WTC11 (cell line): ENCODE data around the gene LRRC38. TPM values are rescaled to one million over a fixed set of nuclear protein-coding genes. Genes with fewer than 3 reads are reported as not detected.
A peak's percentile ranks its signal among the peaks of the same experiment; 100 is the strongest.

ENCODE experiments used
- ATAC-seq: fragments of 200-7000 bp; cut with Tn5 transposase; 2 replicates; pipeline ENCODE4 v1.10.0; 2021; ENCODE audit warnings: mild to moderate bottlenecking, moderate library complexity
- CTCF ChIA-PET: fragments of 300-600 bp; sonication (Branson Sonifier 250); formaldehyde crosslinking; loops from one replicate; lab custom pipeline; 2021; ENCODE audit warnings: antibody characterized with exemption; lab: Charles Lee
- POLR2A ChIA-PET: fragments of 350-600 bp; sonication (Branson Sonifier 250); formaldehyde crosslinking; loops from one replicate; lab custom pipeline; 2021; ENCODE audit warnings: antibody characterized with exemption; lab: Charles Lee
- DNase-seq: peaks from one replicate; pipeline ENCODE4 v3.0.0; 2021; ENCODE audit warnings: low spot score
- H3K27ac Mint-ChIP-seq: 2 replicates; pipeline ENCODE4 v1.8.0; 2021; ENCODE audit warnings: mixed read lengths
- H3K27me3 Mint-ChIP-seq: 2 replicates; pipeline ENCODE4 v1.8.0; 2021; ENCODE audit warnings: low read depth, mild to moderate bottlenecking, moderate library complexity, mixed read lengths
- H3K36me3 Mint-ChIP-seq: 2 replicates; pipeline ENCODE4 v1.8.0; 2021; ENCODE audit warnings: mixed read lengths
- H3K4me1 Mint-ChIP-seq: 2 replicates; pipeline ENCODE4 v1.8.0; 2022; ENCODE audit warnings: mixed read lengths
- H3K4me3 Mint-ChIP-seq: 2 replicates; pipeline ENCODE4 v1.8.0; 2021; ENCODE audit warnings: mild to moderate bottlenecking, moderate library complexity, mixed read lengths
- H3K9me3 Mint-ChIP-seq: 2 replicates; pipeline ENCODE4 v1.8.0; 2021; ENCODE audit warnings: mixed read lengths
- ATF1 ChIP-seq: sonication (generic); formaldehyde crosslinking; IDR thresholded peaks from 2 replicates; pipeline ENCODE4 v1.8.1; 2023; ENCODE audit warnings: mild to moderate bottlenecking, moderate library complexity, missing genetic modification reagents
- EMX1 ChIP-seq: fragments of 250-450 bp; sonication (Bioruptor Pico); IDR thresholded peaks from 2 replicates; pipeline ENCODE4 v1.8.0; 2021; ENCODE audit warnings: mild to moderate bottlenecking
- GTF2I ChIP-seq: fragments of 250-450 bp; sonication (Bioruptor Pico); conservative IDR thresholded peaks from 2 replicates; pipeline ENCODE4 v1.4.0; 2021; ENCODE audit warnings: mild to moderate bottlenecking
- HMGA2 ChIP-seq: fragments of 250-450 bp; sonication (Bioruptor Pico); IDR thresholded peaks from 2 replicates; pipeline ENCODE4 v1.4.0; 2021; ENCODE audit warnings: mild to moderate bottlenecking, moderate library complexity
- IRF2 ChIP-seq: sonication (generic); formaldehyde crosslinking; IDR thresholded peaks from 2 replicates; pipeline ENCODE4 v1.8.0; 2022; ENCODE audit warnings: low read depth, missing genetic modification reagents, borderline replicate concordance
- JUN ChIP-seq: sonication (generic); formaldehyde crosslinking; IDR thresholded peaks from 2 replicates; pipeline ENCODE4 v1.8.0; 2023; ENCODE audit warnings: mild to moderate bottlenecking, missing genetic modification reagents
- KAT7 ChIP-seq: sonication (generic); formaldehyde crosslinking; IDR thresholded peaks from 2 replicates; pipeline ENCODE4 v1.8.1; 2023; ENCODE audit warnings: missing genetic modification reagents, mild to moderate bottlenecking, borderline replicate concordance
- NR1H2 ChIP-seq: sonication (generic); formaldehyde crosslinking; IDR thresholded peaks from 2 replicates; pipeline ENCODE4 v1.9.0; 2021; ENCODE audit warnings: mild to moderate bottlenecking, moderate library complexity, missing genetic modification reagents
- RORB ChIP-seq: fragments of 250-450 bp; sonication (Bioruptor Pico); IDR thresholded peaks from 2 replicates; pipeline ENCODE4 v1.9.0; 2021; ENCODE audit warnings: mild to moderate bottlenecking
- SMAD3 ChIP-seq: sonication (generic); formaldehyde crosslinking; IDR thresholded peaks from 2 replicates; pipeline ENCODE4 v1.8.0; 2022; ENCODE audit warnings: missing genetic modification reagents, mild to moderate bottlenecking, borderline replicate concordance
- SMAD4 ChIP-seq: sonication (generic); formaldehyde crosslinking; IDR thresholded peaks from 2 replicates; pipeline ENCODE4 v1.8.0; 2022; ENCODE audit warnings: mild to moderate bottlenecking, missing genetic modification reagents
- SOX15 ChIP-seq: fragments of 250-450 bp; sonication (Bioruptor Pico); IDR thresholded peaks from 2 replicates; pipeline ENCODE4 v1.9.0; 2021; ENCODE audit warnings: mild to moderate bottlenecking
- ZBTB21 ChIP-seq: sonication (generic); formaldehyde crosslinking; IDR thresholded peaks from 2 replicates; pipeline ENCODE4 v1.8.1; 2023; ENCODE audit warnings: mild to moderate bottlenecking, missing genetic modification reagents, borderline replicate concordance
- ZNF263 ChIP-seq: sonication (generic); formaldehyde crosslinking; IDR thresholded peaks from 2 replicates; pipeline ENCODE4 v1.8.1; 2022; ENCODE audit warnings: low read depth, mild to moderate bottlenecking, moderate library complexity, missing genetic modification reagents
- ZNF317 ChIP-seq: sonication (generic); formaldehyde crosslinking; IDR thresholded peaks from 2 replicates; pipeline ENCODE4 v1.8.1; 2023; ENCODE audit warnings: low read depth, mild to moderate bottlenecking, moderate library complexity, missing genetic modification reagents, borderline replicate concordance
- ZNF423 ChIP-seq: fragments of 250-450 bp; sonication (Bioruptor Pico); IDR thresholded peaks from 2 replicates; pipeline ENCODE4 v2.1.2; 2022; ENCODE audit warnings: mild to moderate bottlenecking, moderate library complexity
- total RNA-seq: library from RNA; stranded (reverse); gene quantifications from 3 replicates; pipeline ENCODE4 v1.2.3, GENCODE V29; 2021
- TF ChIP-seq, protein P1 (sequence below): sonication (generic); formaldehyde crosslinking; IDR thresholded peaks from 2 replicates; pipeline ENCODE4 v1.8.1; 2022; ENCODE audit warnings: mild to moderate bottlenecking, moderate library complexity, missing genetic modification reagents
- TF ChIP-seq, protein P2 (sequence below): fragments of 250-450 bp; sonication (Bioruptor Pico); IDR thresholded peaks from 2 replicates; pipeline ENCODE4 v1.9.0; 2021; ENCODE audit warnings: mild to moderate bottlenecking
- TF ChIP-seq, protein P3 (sequence below): sonication (generic); formaldehyde crosslinking; IDR thresholded peaks from 2 replicates; pipeline ENCODE4 v1.8.0; 2022; ENCODE audit warnings: mild to moderate bottlenecking, missing genetic modification reagents
- TF ChIP-seq, protein P4 (sequence below): fragments of 250-450 bp; sonication (Bioruptor Pico); conservative IDR thresholded peaks from 2 replicates; pipeline ENCODE4 v1.9.0; 2021; ENCODE audit warnings: mild to moderate bottlenecking
- TF ChIP-seq, protein P5 (sequence below): fragments of 250-450 bp; sonication (Bioruptor Pico); IDR thresholded peaks from 2 replicates; pipeline ENCODE4 v1.9.0; 2021; ENCODE audit warnings: moderate library complexity, mild to moderate bottlenecking, inconsistent platforms, borderline replicate concordance
- TF ChIP-seq, protein P6 (sequence below): sonication (generic); formaldehyde crosslinking; IDR thresholded peaks from 2 replicates; pipeline ENCODE4 v1.8.1; 2022; ENCODE audit warnings: missing genetic modification reagents, borderline replicate concordance

Gene LRRC38
- total RNA-seq, 1 experiment from 2014 or later, result 0.15 TPM

DNA sequence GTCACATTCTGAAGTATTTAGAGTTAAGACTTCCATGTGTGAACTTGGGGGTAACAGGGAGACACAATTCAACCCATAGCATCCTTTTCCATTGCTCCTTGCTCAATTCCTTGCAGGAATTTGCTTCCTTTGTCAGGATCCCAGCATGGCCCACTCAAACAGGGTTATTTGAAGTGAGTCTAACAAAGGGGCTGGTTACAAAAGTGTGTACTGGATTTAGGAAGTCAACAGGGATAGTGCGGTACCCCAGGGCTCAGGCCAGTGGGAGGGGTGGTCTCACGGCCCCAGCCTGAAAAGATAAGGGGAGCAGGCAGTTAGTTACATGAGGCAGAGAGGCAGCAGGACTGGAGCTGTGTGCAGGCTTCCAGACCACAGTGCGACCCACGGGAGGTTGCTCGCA lies 14.4 kb downstream of the LRRC38 start:
- no peak for TF ChIP-seq ZNF317
- no peak for TF ChIP-seq KAT7
- no peak for TF ChIP-seq SOX15
- TF ChIP-seq, protein P1, sequence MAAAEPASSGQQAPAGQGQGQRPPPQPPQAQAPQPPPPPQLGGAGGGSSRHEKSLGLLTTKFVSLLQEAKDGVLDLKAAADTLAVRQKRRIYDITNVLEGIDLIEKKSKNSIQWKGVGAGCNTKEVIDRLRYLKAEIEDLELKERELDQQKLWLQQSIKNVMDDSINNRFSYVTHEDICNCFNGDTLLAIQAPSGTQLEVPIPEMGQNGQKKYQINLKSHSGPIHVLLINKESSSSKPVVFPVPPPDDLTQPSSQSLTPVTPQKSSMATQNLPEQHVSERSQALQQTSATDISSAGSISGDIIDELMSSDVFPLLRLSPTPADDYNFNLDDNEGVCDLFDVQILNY (CRISPR knock-in tag), result no peak
- TF ChIP-seq, protein P2, sequence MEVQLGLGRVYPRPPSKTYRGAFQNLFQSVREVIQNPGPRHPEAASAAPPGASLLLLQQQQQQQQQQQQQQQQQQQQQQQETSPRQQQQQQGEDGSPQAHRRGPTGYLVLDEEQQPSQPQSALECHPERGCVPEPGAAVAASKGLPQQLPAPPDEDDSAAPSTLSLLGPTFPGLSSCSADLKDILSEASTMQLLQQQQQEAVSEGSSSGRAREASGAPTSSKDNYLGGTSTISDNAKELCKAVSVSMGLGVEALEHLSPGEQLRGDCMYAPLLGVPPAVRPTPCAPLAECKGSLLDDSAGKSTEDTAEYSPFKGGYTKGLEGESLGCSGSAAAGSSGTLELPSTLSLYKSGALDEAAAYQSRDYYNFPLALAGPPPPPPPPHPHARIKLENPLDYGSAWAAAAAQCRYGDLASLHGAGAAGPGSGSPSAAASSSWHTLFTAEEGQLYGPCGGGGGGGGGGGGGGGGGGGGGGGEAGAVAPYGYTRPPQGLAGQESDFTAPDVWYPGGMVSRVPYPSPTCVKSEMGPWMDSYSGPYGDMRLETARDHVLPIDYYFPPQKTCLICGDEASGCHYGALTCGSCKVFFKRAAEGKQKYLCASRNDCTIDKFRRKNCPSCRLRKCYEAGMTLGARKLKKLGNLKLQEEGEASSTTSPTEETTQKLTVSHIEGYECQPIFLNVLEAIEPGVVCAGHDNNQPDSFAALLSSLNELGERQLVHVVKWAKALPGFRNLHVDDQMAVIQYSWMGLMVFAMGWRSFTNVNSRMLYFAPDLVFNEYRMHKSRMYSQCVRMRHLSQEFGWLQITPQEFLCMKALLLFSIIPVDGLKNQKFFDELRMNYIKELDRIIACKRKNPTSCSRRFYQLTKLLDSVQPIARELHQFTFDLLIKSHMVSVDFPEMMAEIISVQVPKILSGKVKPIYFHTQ (CRISPR knock-in tag), result no peak
- TF ChIP-seq, protein P3, sequence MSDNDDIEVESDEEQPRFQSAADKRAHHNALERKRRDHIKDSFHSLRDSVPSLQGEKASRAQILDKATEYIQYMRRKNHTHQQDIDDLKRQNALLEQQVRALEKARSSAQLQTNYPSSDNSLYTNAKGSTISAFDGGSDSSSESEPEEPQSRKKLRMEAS (CRISPR knock-in tag), result no peak
- TF ChIP-seq, protein P4, sequence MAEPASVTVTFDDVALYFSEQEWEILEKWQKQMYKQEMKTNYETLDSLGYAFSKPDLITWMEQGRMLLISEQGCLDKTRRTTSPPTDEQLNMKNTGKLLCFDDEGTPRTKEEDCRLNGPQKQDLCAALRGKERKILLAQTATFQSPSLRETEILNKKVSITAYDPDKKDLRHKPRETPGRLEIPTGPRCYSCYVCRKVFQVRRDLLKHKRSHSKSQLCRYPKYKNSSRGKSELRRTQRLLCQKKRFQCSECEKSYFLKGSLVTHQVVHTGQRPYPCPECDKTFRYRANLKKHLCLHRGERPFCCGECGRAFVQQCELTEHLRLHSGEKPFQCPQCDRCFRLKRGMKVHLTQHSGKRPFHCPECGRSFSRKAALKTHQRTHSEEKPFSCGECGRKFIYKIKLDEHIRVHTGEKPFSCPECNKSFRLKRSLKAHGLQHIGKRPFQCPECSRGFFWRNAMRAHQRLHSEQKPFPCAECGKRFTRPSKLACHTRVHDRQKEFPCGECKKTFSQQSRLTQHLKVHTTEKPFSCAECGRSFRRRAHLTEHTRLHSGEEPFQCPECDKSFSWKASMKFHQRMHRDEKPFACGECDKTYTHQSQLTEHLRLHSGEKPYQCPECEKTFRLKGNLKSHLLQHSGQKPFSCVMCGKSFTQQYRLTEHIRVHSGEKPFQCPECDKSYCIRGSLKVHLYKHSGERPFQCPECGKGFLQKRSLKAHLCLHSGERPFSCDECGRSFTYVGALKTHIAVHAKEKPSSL (CRISPR knock-in tag), result no peak
- TF ChIP-seq RORB (CRISPR knock-in tag), result no peak
- no peak for TF ChIP-seq EMX1 (CRISPR knock-in tag)
- no peak for TF ChIP-seq ZBTB21 (CRISPR knock-in tag)
- ATAC-seq (peak; percentile 25), DNase-seq (no peak)
- no peaks in the 10 kb centered on the region for H3K9me3 Mint-ChIP-seq
- ChIA-PET CTCF (interaction anchor here (1.3 to 2.2 kb wide), 2 partner anchors 14 to 18 kb away, joined by 4 to 7 read pairs; partner anchors contain the start of gene LRRC38), POLR2A (no interaction called here)
- H3K4me1 Mint-ChIP-seq, result peaks cover 17% of the 10 kb centered on the region
- H3K27ac Mint-ChIP-seq, result no peak overlapping the region
- H3K27me3 Mint-ChIP-seq, result no peaks in the 10 kb centered on the region
- H3K36me3 Mint-ChIP-seq, result no peaks in the 10 kb centered on the region
- no peak overlapping the region for H3K4me3 Mint-ChIP-seq

DNA sequence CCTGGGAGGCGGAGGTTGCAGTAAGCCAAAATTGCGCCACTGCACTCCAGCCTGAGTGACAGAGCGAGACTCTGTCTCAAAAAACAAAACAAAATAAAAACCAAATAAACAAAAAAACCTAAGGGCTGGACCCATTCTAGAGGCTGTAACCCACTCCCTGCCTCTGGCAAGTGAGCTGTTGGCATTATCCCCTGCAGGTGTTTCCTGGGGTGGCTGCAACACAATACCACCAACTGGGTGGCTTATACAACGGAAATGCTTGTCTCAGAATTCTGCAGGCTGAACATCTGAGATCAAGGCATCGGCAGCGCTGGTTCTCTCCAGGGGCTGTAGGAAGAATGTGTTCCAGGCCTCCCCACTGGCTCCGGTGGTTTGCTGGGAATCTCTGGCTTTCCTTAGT lies 15.2 kb downstream of the LRRC38 start:
- H3K4me1 Mint-ChIP-seq, result peaks cover 14% of the 10 kb centered on the region
- H3K36me3 Mint-ChIP-seq, result no peaks in the 10 kb centered on the region
- ATAC-seq (peak; percentile 67), DNase-seq (peak; percentile 22)
- peak; percentile 88 for TF ChIP-seq ZNF423 (CRISPR knock-in tag)
- TF ChIP-seq EMX1 (CRISPR knock-in tag), result no peak
- POLR2A ChIA-PET, result no interaction called here
- H3K27me3 Mint-ChIP-seq, result no peaks in the 10 kb centered on the region
- H3K9me3 Mint-ChIP-seq, result no peaks in the 10 kb centered on the region
- H3K4me3 Mint-ChIP-seq, result no peak overlapping the region
- CTCF ChIA-PET, result interaction anchor here (2.2 kb wide), 1 partner anchor 19 kb away, joined by 7 read pairs; no protein-coding TSS in a partner anchor
- no peak overlapping the region for H3K27ac Mint-ChIP-seq

DNA sequence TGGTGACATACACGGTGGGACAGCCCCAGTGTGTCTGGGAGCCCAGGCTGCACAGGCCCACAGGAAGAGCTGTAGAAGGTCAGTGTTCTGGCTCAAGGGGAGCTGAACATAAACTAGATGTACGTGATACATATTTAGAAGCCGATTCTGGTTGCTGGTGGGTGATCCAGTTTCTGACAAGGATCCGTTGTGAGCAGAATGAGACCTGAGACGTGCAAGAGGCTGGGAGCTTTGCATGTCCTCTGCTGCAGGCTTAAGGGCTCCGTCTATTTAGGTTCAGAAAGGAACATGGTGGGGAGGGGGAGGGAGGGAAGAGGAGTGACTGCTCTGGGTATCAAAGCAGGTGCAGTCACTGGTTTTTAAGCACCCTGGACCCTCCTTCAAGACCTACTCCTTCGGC lies 18.6 kb downstream of the LRRC38 start:
- no peaks in the 10 kb centered on the region for H3K9me3 Mint-ChIP-seq
- TF ChIP-seq JUN (CRISPR knock-in tag) (no peak), ATF1 (no peak)
- CTCF ChIA-PET, result interaction anchor here (1.0 to 1.4 kb wide), 3 partner anchors 19 to 23 kb away, joined by 4 to 5 read pairs (median 5); partner anchors contain the start of gene LRRC38
- H3K27ac Mint-ChIP-seq, result no peak overlapping the region
- DNase-seq (no peak), ATAC-seq (no peak)
- POLR2A ChIA-PET, result no interaction called here
- no peaks in the 10 kb centered on the region for H3K27me3 Mint-ChIP-seq
- H3K4me3 Mint-ChIP-seq, result no peak overlapping the region
- no peaks in the 10 kb centered on the region for H3K36me3 Mint-ChIP-seq
- H3K4me1 Mint-ChIP-seq, result peaks cover 14% of the 10 kb centered on the region

DNA sequence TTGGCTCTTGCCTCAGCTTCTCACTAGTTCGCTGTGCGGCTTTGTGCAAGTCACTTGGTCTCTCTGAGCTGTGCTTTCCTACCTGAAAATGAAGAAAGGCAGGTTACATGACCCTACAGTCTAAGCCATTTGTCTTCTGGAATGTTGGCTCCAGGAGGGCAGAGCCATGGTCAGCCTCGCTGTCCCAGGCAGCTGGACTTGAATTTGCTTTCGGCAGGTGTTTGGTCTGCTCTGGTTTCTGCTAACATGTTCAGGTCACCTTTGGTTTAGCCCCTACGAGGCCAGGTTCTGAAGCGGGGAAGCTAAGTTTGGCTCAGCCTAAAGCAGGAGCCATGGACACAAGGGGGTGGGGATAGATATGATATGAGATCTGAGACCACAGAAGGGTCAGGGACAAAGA lies 19.1 kb downstream of the LRRC38 start:
- POLR2A ChIA-PET, result no interaction called here
- Mint-ChIP-seq H3K4me1 (peaks cover 13% of the 10 kb centered on the region), H3K27ac (no peak overlapping the region; the same call in 1 of the 2 replicates)
- TF ChIP-seq, protein P5, sequence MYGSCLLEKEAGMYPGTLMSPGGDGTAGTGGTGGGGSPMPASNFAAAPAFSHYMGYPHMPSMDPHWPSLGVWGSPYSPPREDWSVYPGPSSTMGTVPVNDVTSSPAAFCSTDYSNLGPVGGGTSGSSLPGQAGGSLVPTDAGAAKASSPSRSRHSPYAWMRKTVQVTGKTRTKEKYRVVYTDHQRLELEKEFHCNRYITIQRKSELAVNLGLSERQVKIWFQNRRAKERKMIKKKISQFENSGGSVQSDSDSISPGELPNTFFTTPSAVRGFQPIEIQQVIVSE (CRISPR knock-in tag), result no peak
- TF ChIP-seq GTF2I (CRISPR knock-in tag) (no peak), SMAD3 (CRISPR knock-in tag) (no peak), IRF2 (no peak), NR1H2 (CRISPR knock-in tag) (no peak), RORB (CRISPR knock-in tag) (no peak), SOX15 (no peak), ZNF263 (CRISPR knock-in tag) (no peak), SMAD4 (CRISPR knock-in tag) (no peak), HMGA2 (CRISPR knock-in tag) (no peak)
- TF ChIP-seq, protein P6, sequence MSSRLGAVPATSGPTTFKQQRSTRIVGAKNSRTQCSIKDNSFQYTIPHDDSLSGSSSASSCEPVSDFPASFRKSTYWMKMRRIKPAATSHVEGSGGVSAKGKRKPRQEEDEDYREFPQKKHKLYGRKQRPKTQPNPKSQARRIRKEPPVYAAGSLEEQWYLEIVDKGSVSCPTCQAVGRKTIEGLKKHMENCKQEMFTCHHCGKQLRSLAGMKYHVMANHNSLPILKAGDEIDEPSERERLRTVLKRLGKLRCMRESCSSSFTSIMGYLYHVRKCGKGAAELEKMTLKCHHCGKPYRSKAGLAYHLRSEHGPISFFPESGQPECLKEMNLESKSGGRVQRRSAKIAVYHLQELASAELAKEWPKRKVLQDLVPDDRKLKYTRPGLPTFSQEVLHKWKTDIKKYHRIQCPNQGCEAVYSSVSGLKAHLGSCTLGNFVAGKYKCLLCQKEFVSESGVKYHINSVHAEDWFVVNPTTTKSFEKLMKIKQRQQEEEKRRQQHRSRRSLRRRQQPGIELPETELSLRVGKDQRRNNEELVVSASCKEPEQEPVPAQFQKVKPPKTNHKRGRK (CRISPR knock-in tag), result no peak

More for the DNA sequence above, 19.1 kb downstream of the LRRC38 start:
- H3K9me3 Mint-ChIP-seq, result no peaks in the 10 kb centered on the region
- H3K4me3 Mint-ChIP-seq, result no peak overlapping the region
- ATAC-seq (no peak), DNase-seq (no peak)
- CTCF ChIA-PET, result interaction anchor here (1.0 to 1.4 kb wide), 3 partner anchors 19 to 23 kb away, joined by 4 to 5 read pairs (median 5); partner anchors contain the start of gene LRRC38
- H3K36me3 Mint-ChIP-seq, result no peaks in the 10 kb centered on the region
- no peaks in the 10 kb centered on the region for H3K27me3 Mint-ChIP-seq
